ENCODE measurements around the gene MEFV. TPM values are rescaled to one million over a fixed set of nuclear protein-coding genes. Genes with fewer than 3 reads are reported as not detected.

The MEFV gene
- total and polyA plus RNA-seq, 2 of the 13 experiments (the other 11 are each of a cell fraction or from before 2014, with no cell fraction given) = 0.22 TPM; not detected in 1

- TF ChIP-seq ETV6 (CRISPR knock-in tag; conservative IDR thresholded peaks at IDR 0.05) (no peak), ZSCAN22 (CRISPR knock-in tag; IDR thresholded peaks at IDR 0.05) (no peak), SP5 (CRISPR knock-in tag; IDR thresholded peaks at IDR 0.05; ENCODE audit: borderline replicate concordance, low read depth) (0 out of 2 replicates have a peak, but pooled peaks have one; percentile 17), ZNF768 (CRISPR knock-in tag; IDR thresholded peaks at IDR 0.05) (0 out of 2 replicates have a peak, but pooled peaks have one; percentile 15), ZNF878 (CRISPR knock-in tag; IDR thresholded peaks at IDR 0.05) (no peak), HBP1 (CRISPR knock-in tag; IDR thresholded peaks at IDR 0.05; ENCODE audit: low read depth) (0 out of 2 replicates have a peak, but pooled peaks have one; percentile 38), KDM5B (CRISPR knock-in tag; IDR thresholded peaks at IDR 0.05; ENCODE audit: borderline replicate concordance) (peak; percentile 86), CHCHD3 (CRISPR knock-in tag; IDR thresholded peaks at IDR 0.05) (no peak), ZNF746 (CRISPR knock-in tag; IDR thresholded peaks at IDR 0.05) (peak; percentile 61; the same call in 1 of the 2 replicates), ATF5 (CRISPR knock-in tag; IDR thresholded peaks at IDR 0.05; ENCODE audit: low read depth) (peak; percentile 30; the same call in 1 of the 2 replicates), SP1 (IDR thresholded peaks at IDR 0.05) (no peak), SP1 (CRISPR knock-in tag; IDR thresholded peaks at IDR 0.05) (peak; percentile 21; the same call in 1 of the 2 replicates), ZNF33B (CRISPR knock-in tag; IDR thresholded peaks at IDR 0.05) (peak; percentile 69; the same call in 1 of the 2 replicates), MTA1 (CRISPR knock-in tag; IDR thresholded peaks at IDR 0.05; ENCODE audit: borderline replicate concordance) (peak; percentile 41; the same call in 1 of the 2 replicates), TAF1 (CRISPR knock-in tag; IDR thresholded peaks at IDR 0.05) (peak; percentile 83), HNRNPUL1 (IDR thresholded peaks at IDR 0.05; ENCODE audit: low read depth, low read length) (no peak), RNF2 (conservative IDR thresholded peaks at IDR 0.05; ENCODE audit: low read depth) (no peak), ZMYM4 (CRISPR knock-in tag; IDR thresholded peaks at IDR 0.05) (peak; percentile 52), HDAC1 (CRISPR knock-in tag; IDR thresholded peaks at IDR 0.05) (peak; percentile 95), CENPT (CRISPR knock-in tag; IDR thresholded peaks at IDR 0.05; ENCODE audit: low read depth) (no peak), HNRNPL (IDR thresholded peaks at IDR 0.05; ENCODE audit: low read depth, low read length) (peak; percentile 45; the same call in 1 of the 2 replicates), ZBTB38 (CRISPR knock-in tag; IDR thresholded peaks at IDR 0.05) (0 out of 2 replicates have a peak, but pooled peaks have one; percentile 29), ZNF292 (CRISPR knock-in tag; IDR thresholded peaks at IDR 0.05; ENCODE audit: borderline replicate concordance, low read depth) (no peak), KDM4B (CRISPR knock-in tag; IDR thresholded peaks at IDR 0.05) (no peak), CCDC6 (CRISPR knock-in tag; IDR thresholded peaks at IDR 0.05) (peak; percentile 62; the same call in 1 of the 2 replicates), HDAC6 (IDR thresholded peaks at IDR 0.05; ENCODE audit: low read depth, low read length) (no peak), POLR2AphosphoS5 (IDR thresholded peaks at IDR 0.05; ENCODE audit: low read depth, low read length) (peak; percentile 91)
Measured at GRCh38 chr16:3234857-3235561, 21.4 kb downstream of the MEFV start, which contains the start of gene ZNF200 (continued).
